HG02759 (cell line): ENCODE measurements around the gene DHFR.
A peak's percentile ranks its signal among the peaks of the same experiment; 100 is the strongest.
"Not testable (repeated sequence)": the region's sequence is repeated elsewhere in the genome, so short reads cannot be mapped to it uniquely, and the experiment has no call there.

Experiments used
- ATAC-seq: cut with Tn5 transposase; IDR thresholded peaks from one replicate; pipeline ENCODE4 v1.9.1; 2021; ENCODE audit warnings: mild to moderate bottlenecking, moderate library complexity; ENCODE audit not compliant: unreplicated experiment

DHFR gene

GRCh38 chr5:80654391-80655230 is at the start of gene DHFR, which contains the start of gene MSH3:
TSS of gene DHFR (minus strand) at chr5:80654983. CDS start at chr5:80654489, 494 bp downstream.
TSS of gene MSH3 (plus strand) at chr5:80654652. CDS start at chr5:80654728, 76 bp downstream.
- ATAC-seq = peak; percentile 73

- no peak for ATAC-seq
Observed at GRCh38 chr5:80704221-80704620, 49.4 kb upstream of the DHFR start.

- ATAC-seq = no peak
Observed at GRCh38 chr5:80703747-80704146, 49.0 kb upstream of the DHFR start.

- ATAC-seq = no peak
Observed at GRCh38 chr5:80703291-80703690, 48.5 kb upstream of the DHFR start.

GRCh38 chr5:80701597-80701996 is 46.8 kb upstream of the DHFR start:
- no peak for ATAC-seq

- ATAC-seq = no peak
Observed at GRCh38 chr5:80698369-80698768, 43.6 kb upstream of the DHFR start.

GRCh38 chr5:80697100-80697499 is 42.3 kb upstream of the DHFR start:
- ATAC-seq = no peak

- no peak for ATAC-seq
Observed at GRCh38 chr5:80696450-80696849, 41.7 kb upstream of the DHFR start.

GRCh38 chr5:80695666-80696065 is 40.9 kb upstream of the DHFR start:
- no peak for ATAC-seq

- no peak for ATAC-seq
Observed at GRCh38 chr5:80689627-80690026, 34.8 kb upstream of the DHFR start.

- ATAC-seq = no peak
Observed at GRCh38 chr5:80688648-80689420, 34.1 kb upstream of the DHFR start.

- ATAC-seq = no peak
Observed at GRCh38 chr5:80686757-80687156, 32.0 kb upstream of the DHFR start.

GRCh38 chr5:80676706-80677105 is 21.9 kb upstream of the DHFR start:
- no peak for ATAC-seq

- ATAC-seq = no peak
Observed at GRCh38 chr5:80672140-80672736, 17.5 kb upstream of the DHFR start.

GRCh38 chr5:80668016-80668969 is 13.5 kb upstream of the DHFR start:
- ATAC-seq = peak; percentile 69

- ATAC-seq = no peak
Observed at GRCh38 chr5:80667384-80667783, 12.6 kb upstream of the DHFR start.

GRCh38 chr5:80665057-80665456 is 10.3 kb upstream of the DHFR start:
- ATAC-seq = no peak

GRCh38 chr5:80662108-80662507 is 7.3 kb upstream of the DHFR start:
- no peak for ATAC-seq

- not testable (repeated sequence) for ATAC-seq
Observed at GRCh38 chr5:80660661-80661060, 5.9 kb upstream of the DHFR start.

- no peak for ATAC-seq
Observed at GRCh38 chr5:80659106-80659505, 4.3 kb upstream of the DHFR start.
